Retinal pigment epithelial cell (primary cell): ENCODE results near the gene SOX11.

Source experiments
- DNase-seq: peaks from one replicate; pipeline ENCODE4 v3.0.0-alpha.2; 2010; ENCODE audit warnings: low read depth
- H3K4me3 ChIP-seq: 2 replicates; pipeline ENCODE4 v1.5.1; 2011; ENCODE audit warnings: mild to moderate bottlenecking, low read length, control low read depth, moderate library complexity
- TF ChIP-seq, protein P1 (sequence below): conservative IDR thresholded peaks from 2 replicates; pipeline ENCODE4 v1.5.1; 2011; ENCODE audit warnings: low read depth, low read length, control low read depth, inconsistent platforms

The SOX11 gene

DNA sequence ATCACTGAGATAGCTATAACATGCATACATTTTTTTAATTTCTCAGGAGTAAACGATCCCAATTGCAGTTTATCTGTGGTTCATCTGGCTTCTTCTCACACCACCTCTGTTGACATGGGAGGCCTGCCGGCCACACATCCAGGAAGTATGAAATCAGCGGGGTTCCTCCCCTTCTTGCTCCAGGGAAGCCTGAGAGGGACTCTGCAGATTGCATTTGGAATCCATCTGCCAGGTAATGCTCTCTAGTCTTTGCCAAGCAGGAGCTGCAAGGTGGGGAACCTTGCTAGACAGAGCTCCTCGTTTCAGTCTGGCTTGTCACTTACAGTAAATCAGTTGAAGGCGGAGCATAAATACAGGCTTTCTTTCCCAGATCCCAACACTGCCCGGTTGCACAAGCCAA, 49.9 kb downstream of the SOX11 start:
- TF ChIP-seq, protein P1, sequence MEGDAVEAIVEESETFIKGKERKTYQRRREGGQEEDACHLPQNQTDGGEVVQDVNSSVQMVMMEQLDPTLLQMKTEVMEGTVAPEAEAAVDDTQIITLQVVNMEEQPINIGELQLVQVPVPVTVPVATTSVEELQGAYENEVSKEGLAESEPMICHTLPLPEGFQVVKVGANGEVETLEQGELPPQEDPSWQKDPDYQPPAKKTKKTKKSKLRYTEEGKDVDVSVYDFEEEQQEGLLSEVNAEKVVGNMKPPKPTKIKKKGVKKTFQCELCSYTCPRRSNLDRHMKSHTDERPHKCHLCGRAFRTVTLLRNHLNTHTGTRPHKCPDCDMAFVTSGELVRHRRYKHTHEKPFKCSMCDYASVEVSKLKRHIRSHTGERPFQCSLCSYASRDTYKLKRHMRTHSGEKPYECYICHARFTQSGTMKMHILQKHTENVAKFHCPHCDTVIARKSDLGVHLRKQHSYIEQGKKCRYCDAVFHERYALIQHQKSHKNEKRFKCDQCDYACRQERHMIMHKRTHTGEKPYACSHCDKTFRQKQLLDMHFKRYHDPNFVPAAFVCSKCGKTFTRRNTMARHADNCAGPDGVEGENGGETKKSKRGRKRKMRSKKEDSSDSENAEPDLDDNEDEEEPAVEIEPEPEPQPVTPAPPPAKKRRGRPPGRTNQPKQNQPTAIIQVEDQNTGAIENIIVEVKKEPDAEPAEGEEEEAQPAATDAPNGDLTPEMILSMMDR = no peak
- no peak overlapping the region for H3K4me3 ChIP-seq
- no peak for DNase-seq

DNA sequence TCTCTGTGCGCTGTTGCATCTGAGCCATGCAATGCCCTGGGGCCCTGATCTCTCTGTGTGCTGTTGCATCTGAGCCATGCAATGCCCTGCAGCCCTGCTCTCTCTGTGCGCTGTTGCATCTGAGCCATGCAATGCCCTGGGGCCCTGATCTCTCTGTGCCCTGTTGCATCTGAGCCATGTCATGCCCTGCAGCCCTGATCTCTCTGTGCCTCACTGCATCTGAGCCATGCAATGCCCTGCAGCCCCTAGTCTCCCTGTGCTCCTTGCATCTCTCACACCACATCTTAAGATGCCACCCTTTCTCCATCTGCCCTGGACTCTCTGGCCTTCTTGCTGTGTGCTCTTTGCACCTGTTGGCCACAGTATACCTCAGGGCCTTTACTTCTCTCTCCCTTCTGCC, 56.2 kb downstream of the SOX11 start:
- TF ChIP-seq, protein P1 = no peak
- no peak overlapping the region for H3K4me3 ChIP-seq
- DNase-seq = no peak

DNA sequence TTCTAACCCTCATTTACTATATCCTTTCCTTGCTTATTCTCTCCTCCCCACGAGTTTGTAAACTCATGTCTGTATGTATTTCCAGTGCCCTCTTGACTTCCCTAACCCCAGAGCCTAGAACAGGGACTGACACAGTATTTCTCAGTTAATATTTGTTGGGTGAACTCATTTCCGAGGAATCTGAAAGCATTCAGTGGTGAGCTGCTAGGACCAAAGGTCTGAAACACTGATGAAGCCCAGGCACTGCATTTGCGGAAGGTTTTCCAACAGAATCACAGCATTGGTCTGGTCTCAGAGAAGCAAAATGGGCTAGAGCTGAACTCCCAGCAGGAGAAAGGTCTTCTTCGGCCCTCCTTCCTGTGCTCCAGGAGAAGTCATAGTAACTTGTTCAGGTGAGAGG, 56.8 kb downstream of the SOX11 start:
- DNase-seq = no peak
- TF ChIP-seq, protein P1 = no peak
- H3K4me3 ChIP-seq = no peak overlapping the region

DNA sequence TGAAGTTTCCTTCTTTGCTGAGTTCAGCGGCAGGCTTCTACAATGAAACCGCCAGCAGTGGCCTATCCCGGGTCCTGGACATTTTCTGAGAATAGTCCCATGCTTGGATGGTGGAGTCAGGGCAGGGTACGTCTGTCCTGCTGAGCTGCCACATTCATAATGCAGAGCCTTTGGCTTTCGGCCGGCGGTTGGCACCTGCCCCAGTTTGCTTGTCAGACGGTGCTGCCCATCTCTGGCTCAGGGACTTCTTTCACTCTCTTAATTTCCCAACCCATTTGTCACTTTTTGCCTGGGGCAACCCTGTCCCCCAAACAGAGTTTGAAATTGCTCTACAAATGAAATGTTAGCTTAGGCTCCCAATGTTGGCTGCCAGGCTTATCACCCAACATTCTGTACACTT, 57.2 kb downstream of the SOX11 start:
- TF ChIP-seq, protein P1 = no peak
- no peak for DNase-seq
- no peak overlapping the region for H3K4me3 ChIP-seq
